ENCODE results near the gene NRSN1.

NRSN1 gene

DNA sequence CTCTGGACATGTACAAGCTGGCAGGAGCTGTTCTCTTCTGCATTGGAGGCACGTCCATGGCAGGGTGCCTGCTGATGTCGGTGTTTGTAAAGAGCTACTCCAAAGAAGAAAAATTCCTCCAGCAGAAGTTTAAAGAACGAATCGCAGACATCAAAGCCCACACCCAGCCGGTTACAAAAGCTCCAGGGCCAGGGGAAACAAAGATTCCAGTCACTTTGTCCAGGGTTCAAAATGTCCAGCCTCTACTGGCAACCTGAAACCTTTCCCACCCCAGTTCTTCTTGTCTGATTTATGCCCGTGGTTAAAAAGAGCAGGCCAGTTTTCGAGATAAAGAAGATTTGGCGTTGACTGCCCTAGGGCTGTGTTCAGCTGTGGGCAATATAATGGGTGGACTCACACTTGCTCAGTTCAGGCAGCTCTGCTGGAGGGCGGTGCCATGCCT lies 19.7 kb downstream of the NRSN1 start:
- no peak for DNase-seq

DNA sequence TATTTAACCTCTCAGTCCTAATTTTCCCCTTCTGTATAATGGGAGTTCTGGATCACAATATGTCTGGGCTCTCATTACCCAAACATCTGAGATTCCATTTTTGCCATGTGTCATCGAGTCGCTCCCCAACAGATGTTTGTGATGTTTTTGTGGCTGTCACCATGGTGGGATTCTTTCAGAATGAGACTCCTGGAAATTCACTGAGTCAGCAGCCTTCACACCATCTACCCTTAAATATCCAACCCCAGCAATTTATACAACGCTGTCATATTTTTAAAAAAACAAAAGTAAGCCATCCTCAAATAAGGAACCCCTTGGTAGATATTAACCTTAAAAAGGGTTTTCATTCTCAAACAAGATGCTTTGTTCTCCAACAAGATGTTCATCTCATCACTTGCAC lies 20.9 kb downstream of the NRSN1 start:
- DNase-seq = no peak

DNA sequence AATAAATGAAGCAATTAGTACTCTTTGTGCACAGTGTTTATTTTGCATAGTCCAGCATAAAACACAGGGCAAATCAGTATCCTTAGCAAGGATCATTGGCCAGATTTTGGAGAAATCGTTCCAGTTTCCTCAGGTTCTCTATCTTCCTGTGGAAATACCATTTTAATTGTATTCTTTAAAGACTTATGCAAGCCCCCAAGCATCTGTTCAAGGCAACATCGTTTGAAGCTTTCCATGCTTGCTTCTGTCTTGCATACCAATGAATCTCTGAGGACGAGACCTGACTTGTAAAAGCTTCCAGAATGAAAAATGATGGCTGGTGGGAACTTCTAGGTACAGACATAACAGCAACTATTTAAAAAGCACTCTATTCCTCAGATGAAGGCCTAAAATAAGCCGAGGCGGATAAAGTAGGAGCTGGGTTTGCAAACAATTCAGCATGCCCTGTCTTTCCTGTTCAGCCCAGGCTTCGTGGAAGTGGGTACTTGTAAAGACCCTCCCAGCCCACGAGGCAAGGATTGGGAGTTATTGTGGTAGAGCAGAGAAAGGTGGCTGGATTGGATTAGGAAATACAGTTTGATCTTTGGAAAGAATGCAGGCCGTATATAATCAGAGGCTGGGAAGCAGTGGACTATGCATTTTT lies 21.6 kb downstream of the NRSN1 start:
- no peak for DNase-seq

DNA sequence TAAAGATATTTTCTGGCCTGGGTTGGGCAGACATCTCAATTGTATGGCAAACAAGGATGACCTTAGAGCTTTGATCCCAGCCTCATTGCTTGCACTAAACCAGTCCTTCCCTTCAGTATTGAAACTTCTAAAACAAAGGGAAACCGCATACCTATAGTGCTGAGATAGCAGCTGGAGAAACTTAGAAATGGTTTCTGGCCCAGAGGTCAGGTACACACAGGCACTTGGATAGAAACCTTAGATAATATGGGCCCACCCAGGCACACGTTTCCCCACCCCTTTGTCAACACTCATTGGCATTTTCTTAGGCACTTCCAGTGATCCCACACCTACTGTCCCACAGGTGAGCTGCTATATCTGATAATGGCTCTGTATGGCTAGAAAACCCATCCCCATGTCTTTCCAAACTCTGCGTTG lies 22.1 kb downstream of the NRSN1 start:
- DNase-seq = no peak

DNA sequence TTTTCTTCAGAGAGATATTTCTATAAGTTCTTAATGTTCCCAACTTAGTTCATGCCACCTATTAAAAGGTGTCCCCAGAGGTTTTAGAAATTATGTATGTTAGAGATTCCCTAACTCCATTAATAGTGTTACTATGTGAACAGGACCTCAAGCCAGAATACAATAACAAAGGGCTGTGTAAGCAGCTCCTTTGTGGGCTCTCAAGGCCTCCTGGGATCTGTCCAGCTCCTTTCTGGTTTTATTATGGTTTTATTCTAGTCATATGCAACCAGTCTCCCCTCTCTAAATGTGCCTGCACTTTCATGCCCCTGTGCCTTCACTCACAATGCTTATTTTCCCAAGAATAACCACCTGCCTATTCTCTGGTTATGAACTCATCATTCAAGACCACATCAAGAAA lies 22.7 kb downstream of the NRSN1 start:
- DNase-seq = no peak

DNA sequence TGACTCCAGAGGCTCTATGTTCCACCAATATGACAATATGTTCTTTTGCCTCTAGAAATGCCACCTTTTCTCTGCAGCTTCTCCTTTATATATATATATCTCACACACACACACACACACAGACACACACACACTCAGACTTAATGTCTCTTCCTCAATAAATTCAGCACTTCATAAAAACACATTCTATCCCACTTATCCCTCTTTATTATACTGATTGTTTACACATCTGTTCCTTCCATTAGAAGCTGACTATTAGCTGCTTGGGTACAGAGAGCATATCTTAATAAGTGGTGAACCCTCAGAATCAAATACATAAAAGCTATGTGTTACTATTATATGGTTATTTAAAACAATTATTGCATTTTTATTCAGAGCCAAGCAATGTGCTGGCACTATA lies 23.3 kb downstream of the NRSN1 start:
- DNase-seq = no peak

DNA sequence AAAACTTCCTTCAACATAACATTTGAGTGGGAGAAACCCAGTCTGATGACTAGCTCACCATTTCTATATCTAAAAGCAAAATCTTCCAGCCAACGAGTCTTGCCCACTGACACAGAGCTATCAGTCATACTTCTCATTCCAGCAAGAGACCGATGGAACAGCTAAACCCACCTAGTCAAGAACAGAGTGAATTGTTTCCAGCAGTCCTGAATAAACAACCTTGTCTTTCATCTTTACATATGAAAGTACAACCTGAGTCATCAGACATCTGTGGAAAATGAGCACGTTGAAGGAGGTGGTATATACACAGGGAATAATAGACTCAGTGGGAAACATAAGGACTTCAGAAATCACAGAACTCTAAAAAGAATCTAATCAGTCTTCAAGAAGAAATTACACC lies 23.8 kb downstream of the NRSN1 start:
- no peak for DNase-seq

DNA sequence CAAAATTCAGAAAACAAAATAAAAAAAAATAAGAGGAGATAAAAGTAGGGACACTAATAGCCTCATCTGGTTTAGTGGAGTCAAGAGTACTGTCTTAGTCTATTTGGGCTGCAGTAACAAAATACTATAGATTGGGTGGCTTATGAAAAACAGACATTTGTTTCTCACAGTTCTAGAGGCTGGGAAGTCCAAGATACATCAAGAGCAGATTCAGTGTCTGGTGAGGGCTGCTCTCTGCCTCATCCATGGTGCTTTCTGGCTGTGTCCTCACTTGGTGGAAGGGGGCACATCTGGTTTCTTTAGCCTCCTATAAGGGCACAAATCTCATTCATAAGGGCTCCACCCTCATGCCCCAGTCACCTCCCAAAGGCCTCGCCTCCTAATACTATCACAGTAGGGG lies 26.0 kb downstream of the NRSN1 start:
- DNase-seq = no peak

DNA sequence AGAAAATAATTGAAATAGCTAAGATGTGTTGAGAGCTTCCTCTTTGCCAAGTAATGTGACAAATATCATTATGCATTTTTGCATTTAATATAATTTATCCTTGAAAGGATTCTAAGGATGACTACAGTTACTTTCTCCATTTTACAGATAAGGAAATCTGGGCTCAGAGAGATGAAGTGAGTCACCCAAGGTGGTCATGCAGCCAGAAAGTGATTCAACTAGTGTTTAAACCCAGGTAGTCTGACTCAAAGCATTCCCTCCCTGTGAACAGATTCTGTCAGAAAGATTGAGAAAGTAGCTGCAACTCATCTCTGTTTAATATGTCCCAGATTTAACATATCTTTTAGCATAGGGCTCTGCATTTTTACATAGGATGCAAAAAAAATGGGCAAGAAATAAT lies 28.1 kb downstream of the NRSN1 start:
- peak; percentile 51 for DNase-seq

DNA sequence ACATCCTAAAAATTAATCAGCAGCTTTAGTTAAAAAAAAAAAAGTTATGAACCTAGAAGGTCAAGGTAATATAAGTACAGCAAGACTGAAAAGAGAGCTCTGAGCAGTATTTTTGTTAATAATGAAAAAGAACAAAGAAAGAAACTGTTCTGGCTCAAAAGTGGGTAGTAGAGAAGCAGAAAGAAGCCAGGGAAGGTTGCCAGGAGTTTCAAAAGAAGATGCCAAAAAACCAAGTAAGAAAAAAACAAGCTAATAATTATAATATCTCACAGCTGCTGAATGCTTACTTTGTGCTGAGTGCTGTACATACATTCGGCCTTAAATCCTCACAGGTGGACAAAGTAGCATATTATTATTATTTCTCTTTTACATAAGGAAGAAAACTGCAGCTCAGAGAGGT lies 31.9 kb downstream of the NRSN1 start:
- DNase-seq = no peak

DNA sequence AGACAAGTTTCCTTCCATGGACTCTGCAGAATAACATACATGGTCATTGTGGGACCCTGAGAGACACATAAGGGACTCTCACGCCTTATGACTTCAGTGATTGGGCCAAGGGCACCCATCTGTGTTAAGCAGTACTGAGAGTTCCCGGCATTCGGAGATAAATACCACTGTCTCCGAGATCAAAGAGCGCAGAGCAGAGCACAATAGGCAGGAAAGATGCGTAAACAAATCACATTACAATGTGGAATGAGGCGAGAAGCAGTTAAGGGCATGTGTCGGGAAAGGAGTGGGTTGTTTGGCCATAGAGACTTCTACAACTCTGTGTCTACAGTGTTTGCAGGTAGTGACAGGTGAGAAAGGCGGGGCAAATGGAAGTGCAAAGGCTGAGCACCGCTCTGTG lies 57.6 kb downstream of the NRSN1 start:
- no peak for DNase-seq

DNA sequence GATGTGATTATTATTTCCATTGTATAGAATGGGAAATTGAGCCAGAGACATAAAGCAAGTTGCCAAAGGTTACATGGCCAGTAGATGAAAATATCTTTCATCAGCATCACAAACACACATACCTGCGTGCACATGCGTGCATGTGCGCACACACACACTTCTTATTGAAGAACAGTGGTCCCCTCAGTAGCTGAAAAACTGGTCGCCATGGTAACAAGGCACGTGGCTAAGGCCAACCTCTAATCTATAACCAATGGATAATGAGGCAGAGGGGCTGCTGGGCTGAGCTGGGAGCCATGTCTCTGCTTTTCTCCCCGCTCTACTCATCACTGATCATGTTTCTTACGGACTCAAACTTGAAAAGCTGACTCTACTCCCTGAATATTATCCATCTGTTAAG lies 60.3 kb downstream of the NRSN1 start:
- no peak for DNase-seq

DNA sequence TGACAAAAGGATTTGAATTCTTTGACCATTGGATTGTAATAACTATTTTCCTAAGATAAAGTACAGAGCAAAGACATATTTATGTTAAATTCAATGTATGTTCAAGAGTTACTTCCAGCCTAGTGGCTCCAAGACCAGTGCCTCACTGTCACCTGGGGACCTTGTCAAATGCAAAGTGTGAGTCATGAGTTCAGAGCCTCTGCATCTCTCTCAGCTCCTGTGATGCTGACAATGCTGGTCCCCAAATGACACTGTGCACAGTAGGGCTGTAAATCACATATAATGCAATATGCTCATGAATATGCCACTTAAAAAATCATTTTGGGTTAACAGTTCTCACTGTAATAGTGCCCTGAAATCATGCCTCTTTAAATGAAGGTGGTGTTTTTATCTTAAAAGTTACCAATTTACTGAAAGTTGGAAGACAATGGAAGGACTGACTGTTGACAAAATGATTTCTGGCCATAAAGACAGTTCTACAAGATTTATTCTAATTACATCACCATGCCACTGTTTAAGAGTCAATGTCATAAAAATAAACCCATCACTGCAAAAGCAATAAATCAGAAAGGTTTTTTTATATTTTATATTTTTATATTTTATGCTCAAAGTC lies 62.1 kb downstream of the NRSN1 start:
- no peak for DNase-seq

DNA sequence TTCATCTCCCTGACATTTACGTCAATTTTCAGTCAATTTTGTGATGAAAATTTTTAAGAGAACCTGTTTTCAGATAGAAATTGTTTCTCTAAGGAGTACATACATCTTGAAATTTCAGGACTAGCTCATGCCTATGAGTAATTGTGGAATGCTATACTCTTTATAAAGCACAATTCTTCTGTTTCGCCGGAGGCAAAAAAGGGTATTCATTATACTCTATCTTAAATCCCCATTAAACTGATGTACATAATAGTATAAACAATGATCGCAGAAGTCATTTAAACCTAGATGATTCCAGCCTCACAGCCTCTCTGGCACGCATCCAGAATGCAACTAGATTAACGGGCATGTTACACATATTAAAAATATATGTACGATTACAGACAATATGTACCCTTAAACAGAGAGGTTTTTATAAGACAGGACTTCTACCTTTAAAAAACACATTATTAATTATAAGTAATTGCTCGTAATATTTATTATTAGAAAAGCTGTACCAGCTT lies 62.6 kb downstream of the NRSN1 start:
- DNase-seq = no peak

DNA sequence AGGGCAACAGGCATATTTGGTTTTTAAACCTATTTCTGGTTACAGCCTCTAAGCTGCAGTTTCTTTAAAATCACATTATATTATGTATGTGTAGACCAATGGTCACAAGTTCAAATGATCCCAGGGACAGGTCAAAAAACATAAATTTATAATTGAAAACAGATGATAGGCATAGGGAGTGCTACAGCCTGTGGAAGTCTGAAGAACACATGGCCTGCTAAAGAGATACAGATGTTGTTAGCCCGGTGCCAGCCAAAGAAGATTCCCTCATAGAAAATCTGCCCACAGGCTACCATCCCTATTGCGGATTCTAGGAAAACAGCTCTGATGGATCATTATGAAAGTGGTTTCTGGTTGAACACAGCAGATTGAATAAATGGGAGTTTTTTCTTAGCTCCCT lies 65.3 kb downstream of the NRSN1 start:
- no peak for DNase-seq

DNA sequence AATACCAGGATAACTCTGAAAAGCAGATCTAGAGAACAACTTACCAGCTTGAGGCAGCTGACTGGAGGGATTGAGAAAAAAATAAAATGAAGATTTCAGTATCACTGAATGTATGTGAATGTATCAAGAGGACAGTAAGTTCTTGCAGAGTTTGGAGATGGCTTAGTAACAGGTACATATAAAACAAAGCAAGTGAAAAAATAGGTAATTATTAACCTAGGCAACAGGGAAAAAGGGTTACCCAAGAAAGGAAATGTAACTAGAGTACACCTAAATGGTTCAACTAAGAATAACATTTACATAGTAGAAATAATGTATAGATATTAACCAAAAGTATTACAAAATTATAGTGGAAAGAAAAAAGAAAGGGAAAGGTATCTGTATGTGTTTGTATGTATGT lies 67.3 kb downstream of the NRSN1 start:
- no peak for DNase-seq

DNA sequence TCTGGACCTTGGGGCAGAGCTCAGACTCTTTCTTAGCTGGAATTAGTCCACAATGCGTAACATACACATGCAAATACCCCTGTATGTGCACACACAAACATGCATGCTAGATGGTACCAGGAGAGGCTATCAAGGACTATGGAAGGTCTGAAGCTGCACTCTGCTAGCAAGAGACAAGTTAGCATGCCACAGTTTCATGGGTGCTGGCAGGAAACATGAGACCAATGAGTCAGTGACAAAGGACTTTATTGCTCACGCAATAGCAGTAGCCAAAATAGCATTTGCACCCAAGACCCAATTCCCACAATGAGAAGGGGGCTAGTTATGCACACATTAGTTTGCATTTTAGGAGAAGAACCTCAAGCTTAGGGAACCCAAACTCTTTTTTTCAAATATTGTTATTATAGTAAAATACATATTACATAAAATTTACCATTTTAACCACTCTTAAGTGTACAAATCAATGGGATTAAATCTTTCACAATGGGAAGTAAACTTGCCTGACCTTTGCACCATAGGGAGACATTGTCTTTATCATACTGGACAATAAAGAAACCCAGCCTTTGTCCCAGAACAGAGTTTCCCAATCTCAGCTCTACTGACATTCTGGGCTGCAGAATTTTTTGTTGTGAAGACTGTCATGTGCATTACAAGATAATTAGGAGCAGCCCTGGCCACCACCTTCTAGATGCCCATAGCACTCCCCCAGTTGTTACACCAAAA lies 69.1 kb downstream of the NRSN1 start:
- no peak for DNase-seq

DNA sequence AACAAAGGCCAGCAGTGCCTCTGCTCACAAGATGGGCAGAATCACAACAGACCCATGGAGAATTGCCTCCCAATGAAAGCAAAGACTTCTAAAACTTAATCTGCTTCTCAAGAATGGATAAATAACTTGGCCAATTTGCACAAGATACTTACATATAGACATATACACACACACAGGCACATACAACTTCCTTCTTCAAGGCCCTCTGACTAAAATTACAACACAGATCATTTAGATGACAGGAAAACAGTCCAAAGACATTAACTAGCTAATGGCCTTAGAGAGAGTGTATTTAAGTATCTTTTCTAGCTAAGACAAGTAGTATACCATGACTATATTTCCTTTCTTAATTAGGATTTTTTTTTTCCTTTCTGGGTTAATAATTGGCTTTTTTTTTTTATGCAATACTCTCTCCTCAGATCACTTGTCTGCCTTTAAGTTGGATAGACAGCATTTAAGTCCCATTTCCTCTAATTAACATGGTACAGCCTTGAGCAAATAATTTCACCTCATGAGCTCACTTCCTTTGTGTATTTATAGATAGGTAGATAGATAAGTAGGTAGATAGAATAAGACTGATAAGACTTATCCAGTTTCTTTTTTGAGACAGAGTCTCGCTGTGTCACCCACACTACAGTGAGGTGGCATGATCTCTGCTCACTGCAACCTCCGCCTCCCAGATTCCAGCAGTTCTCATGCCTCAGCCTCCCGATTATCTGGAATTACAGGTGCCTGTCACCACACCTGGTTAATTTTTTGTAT lies 70.0 kb downstream of the NRSN1 start:
- DNase-seq = no peak
